ENCODE results near the gene ALG14. TPM values are rescaled to one million over a fixed set of nuclear protein-coding genes. Genes with fewer than 3 reads are reported as not detected.

ALG14 gene
- total and polyA plus RNA-seq, 8 donors: 1.1 to 6.2 (median 5.6) TPM

DNA sequence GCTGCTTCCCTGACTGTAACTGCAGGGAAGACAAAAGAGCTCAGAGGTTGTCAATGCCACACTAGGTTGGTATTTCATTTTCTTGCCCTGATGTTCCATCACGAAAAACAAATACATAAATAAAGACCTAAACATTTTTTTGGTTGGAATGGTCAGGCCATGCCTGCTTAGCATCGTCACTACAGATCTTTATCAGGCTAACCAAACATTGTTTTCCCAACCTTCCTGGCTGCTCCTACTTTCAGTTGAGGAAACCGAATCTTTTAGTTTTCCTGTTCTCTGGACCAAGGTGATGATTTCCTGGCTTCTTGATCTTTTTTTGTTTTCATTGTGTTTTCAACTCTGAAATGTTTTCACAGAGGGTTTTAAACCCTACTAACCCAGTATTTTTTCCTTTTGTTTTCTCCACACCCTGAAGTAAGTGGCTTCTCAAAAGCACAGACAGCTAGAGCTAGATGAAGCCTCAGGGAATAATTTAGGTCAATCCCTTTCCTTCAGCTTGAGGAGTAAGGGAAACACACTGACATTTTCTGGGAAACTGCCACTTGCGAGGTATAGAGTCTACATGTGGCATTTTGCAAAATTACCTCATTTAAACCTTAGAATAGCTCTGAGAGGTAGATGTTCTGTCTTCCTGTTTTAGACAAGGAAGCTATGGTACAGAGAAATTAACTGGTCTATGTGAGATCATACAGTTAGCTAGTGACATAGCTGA is 78.7 kb downstream of the ALG14 start:
- WGBS, 2 donors: 62 to 65% methylated on average over 4 of the region's 4 CpGs
- TF ChIP-seq, protein P1, sequence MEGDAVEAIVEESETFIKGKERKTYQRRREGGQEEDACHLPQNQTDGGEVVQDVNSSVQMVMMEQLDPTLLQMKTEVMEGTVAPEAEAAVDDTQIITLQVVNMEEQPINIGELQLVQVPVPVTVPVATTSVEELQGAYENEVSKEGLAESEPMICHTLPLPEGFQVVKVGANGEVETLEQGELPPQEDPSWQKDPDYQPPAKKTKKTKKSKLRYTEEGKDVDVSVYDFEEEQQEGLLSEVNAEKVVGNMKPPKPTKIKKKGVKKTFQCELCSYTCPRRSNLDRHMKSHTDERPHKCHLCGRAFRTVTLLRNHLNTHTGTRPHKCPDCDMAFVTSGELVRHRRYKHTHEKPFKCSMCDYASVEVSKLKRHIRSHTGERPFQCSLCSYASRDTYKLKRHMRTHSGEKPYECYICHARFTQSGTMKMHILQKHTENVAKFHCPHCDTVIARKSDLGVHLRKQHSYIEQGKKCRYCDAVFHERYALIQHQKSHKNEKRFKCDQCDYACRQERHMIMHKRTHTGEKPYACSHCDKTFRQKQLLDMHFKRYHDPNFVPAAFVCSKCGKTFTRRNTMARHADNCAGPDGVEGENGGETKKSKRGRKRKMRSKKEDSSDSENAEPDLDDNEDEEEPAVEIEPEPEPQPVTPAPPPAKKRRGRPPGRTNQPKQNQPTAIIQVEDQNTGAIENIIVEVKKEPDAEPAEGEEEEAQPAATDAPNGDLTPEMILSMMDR (IDR thresholded peaks at IDR 0.05): no peak
- intact Hi-C loops (cut with DNase I): no loop called here
- Histone ChIP-seq H3K4me3 (no peak overlapping the region), H3K36me3 (no peaks in the 10 kb centered on the region), H3K27me3 (no peaks in the 10 kb centered on the region), H3K9me3 (no peaks in the 10 kb centered on the region), H3K4me1 (peaks cover 0 to 10% (median 4%) of the 10 kb centered on the region in 3 donors), H3K27ac (no peak overlapping the region)
- no peak for FAIRE-seq
- no peak for ATAC-seq
- no peak for DNase-seq

DNA sequence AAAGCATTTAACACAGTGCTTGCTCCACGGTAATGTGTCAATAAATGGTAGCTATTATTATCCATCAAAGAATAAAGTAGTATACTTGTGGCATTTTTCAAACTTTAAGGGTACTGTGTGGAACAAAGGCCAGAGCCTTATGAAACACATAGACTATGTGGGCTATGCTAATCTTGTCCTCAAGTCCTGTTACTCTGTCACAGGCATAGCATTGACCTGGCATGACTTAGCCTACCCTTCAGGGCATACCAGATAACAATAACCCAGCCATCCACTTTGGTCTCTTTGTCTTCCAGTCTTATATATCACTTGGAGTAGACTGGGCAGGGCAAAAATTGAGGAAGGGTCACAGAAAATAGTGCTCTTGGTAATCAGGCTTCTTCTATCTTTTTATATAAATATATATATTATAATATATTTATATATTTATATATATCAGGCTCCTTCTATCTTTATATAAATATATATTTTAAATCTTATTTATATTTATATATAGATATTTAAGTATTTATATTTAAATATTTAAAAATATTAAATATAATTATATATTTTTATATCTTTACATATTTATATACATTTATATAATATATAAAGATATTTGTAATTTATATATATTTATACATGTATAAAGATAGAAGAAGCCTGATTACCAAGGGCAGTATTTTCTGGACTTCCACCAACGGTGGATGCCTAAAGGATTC is 79.7 kb downstream of the ALG14 start:
- no peaks in the 10 kb centered on the region for H3K27me3 ChIP-seq
- no peaks in the 10 kb centered on the region for H3K36me3 ChIP-seq
- TF ChIP-seq, protein P1 (IDR thresholded peaks at IDR 0.05): no peak
- ATAC-seq: no peak
- H3K27ac ChIP-seq: no peak overlapping the region
- H3K4me1 ChIP-seq: peaks cover 0 to 16% (median 12%) of the 10 kb centered on the region in 3 donors
- H3K4me3 ChIP-seq: no peak overlapping the region
- peak; percentile 93 for FAIRE-seq
- WGBS, 2 donors: 53 to 61% methylated on average over 2 of the region's 2 CpGs
- intact Hi-C loops (cut with DNase I): no loop called here
- H3K9me3 ChIP-seq: no peaks in the 10 kb centered on the region
- no peak for DNase-seq

DNA sequence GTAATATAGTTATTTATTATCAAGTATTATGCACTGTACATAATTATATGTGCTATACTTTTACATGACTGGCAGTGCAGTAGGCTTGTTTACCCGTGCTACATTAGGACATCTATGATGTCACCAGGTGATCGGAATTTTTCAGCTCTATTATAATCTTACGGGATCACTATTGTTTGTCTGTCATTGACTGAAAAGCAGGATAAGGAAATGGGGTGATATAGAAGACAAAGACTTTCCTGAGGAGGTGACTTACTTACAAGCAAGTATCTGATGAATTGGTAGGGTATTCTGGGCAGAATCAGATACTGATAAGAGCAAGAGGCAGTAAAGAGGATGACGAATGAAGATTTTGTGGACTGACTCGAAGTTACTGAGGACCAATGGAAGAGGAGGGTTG is 80.6 kb downstream of the ALG14 start:
- no peak overlapping the region for H3K4me3 ChIP-seq
- H3K36me3 ChIP-seq: no peaks in the 10 kb centered on the region
- intact Hi-C loops (cut with DNase I): no loop called here
- no peaks in the 10 kb centered on the region for H3K27me3 ChIP-seq
- no peak for ATAC-seq
- no peak for DNase-seq
- no peaks in the 10 kb centered on the region for H3K9me3 ChIP-seq
- no peak overlapping the region for H3K27ac ChIP-seq
- 77 to 85% methylated on average over 5 of the region's 5 CpGs for WGBS, 2 donors
- FAIRE-seq: no peak
- TF ChIP-seq, protein P1 (IDR thresholded peaks at IDR 0.05): no peak
- H3K4me1 ChIP-seq: peaks cover 3 to 19% (median 12%) of the 10 kb centered on the region in 3 donors

DNA sequence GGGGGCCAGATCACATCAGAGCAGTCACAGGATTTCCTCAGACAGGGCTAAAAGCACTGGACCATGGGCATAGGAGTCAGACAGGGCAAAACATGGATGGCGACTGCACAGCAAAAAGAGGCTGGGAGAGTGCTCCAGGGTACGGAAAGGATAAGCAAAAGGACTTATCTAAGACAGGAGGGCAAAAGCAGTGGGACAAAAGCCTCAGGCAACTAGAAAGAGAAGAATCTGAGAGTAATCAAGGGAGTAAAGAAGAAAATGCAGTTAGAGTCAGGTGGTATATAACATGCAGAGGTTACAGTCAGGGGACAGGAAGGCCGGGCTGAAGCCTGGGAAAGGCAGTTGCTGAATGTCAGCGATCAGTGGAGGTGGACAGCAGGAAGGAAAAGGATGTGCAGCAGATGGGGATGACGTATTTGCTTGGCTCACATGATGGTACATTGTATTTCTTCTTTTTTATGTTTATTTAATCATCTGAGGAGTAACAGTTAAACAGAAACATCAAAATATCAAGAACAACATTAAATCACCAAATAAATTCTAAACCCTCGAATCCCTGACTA is 82.8 kb downstream of the ALG14 start:
- peaks cover 4 to 19% (median 12%) of the 10 kb centered on the region in 3 donors for H3K4me1 ChIP-seq
- FAIRE-seq (no peak), DNase-seq (no peak), ATAC-seq (peak in 1 of 4 donors; percentile 9)
- intact Hi-C loops (cut with DNase I): no loop called here
- H3K27me3 ChIP-seq: no peaks in the 10 kb centered on the region
- peak overlapping the region in 1 of 4 donors; percentile 45 for H3K27ac ChIP-seq
- 80 to 83% methylated on average over 6 of the region's 6 CpGs for WGBS, 2 donors
- no peaks in the 10 kb centered on the region for H3K9me3 ChIP-seq
- TF ChIP-seq, protein P1 (IDR thresholded peaks at IDR 0.05): no peak
- no peak overlapping the region for H3K4me3 ChIP-seq
- no peaks in the 10 kb centered on the region for H3K36me3 ChIP-seq
